ENCODE results near the gene SNRNP25.
A peak's percentile ranks its signal among the peaks of the same experiment; 100 is the strongest.

SNRNP25 gene

GRCh38 chr16:96935-97381 is 43.3 kb downstream of the SNRNP25 start:
- peaks cover 15% of the 10 kb centered on the region for H3K4me1 ChIP-seq (ENCODE audit: insufficient read depth, insufficient read length)
- no peaks in the 10 kb centered on the region for H3K9me3 ChIP-seq (ENCODE audit: insufficient read depth, low read length)
- TF ChIP-seq ZNF274 (IDR thresholded peaks at IDR 0.05; ENCODE audit: low read depth, low read length) (no peak), YY1 (IDR thresholded peaks at IDR 0.05; ENCODE audit: insufficient read depth, insufficient read length) (no peak), SUZ12 (IDR thresholded peaks at IDR 0.05; ENCODE audit: extremely low read depth, insufficient read depth, insufficient read length) (no peak)
- peaks cover 51% of the 10 kb centered on the region for H3K36me3 ChIP-seq (ENCODE audit: insufficient read depth, insufficient read length, low read length)
- H3K27me3 ChIP-seq (ENCODE audit: insufficient read depth, insufficient read length) = no peaks in the 10 kb centered on the region
- DNase-seq (ENCODE audit: low read depth, low spot score) = peak; percentile 79
- H3K9ac ChIP-seq (ENCODE audit: insufficient read length, low read depth) = no peak overlapping the region
- H3K4me3 ChIP-seq (ENCODE audit: insufficient read length, low read depth) = no peak overlapping the region

- Histone ChIP-seq H3K36me3 (ENCODE audit: insufficient read depth, insufficient read length, low read length) (peaks cover 50% of the 10 kb centered on the region), H3K4me3 (ENCODE audit: insufficient read length, low read depth) (no peak overlapping the region), H3K27me3 (ENCODE audit: insufficient read depth, insufficient read length) (no peaks in the 10 kb centered on the region), H3K9ac (ENCODE audit: insufficient read length, low read depth) (no peak overlapping the region), H3K9me3 (ENCODE audit: insufficient read depth, low read length) (no peaks in the 10 kb centered on the region), H3K4me1 (ENCODE audit: insufficient read depth, insufficient read length) (peaks cover 15% of the 10 kb centered on the region)
- TF ChIP-seq ZNF274 (IDR thresholded peaks at IDR 0.05; ENCODE audit: low read depth, low read length) (no peak), SUZ12 (IDR thresholded peaks at IDR 0.05; ENCODE audit: extremely low read depth, insufficient read depth, insufficient read length) (no peak), YY1 (IDR thresholded peaks at IDR 0.05; ENCODE audit: insufficient read depth, insufficient read length) (no peak)
- DNase-seq (ENCODE audit: low read depth, low spot score) = no peak
These were observed 44.2 kb downstream of the SNRNP25 start for GRCh38 chr16:97822-98221.

- Histone ChIP-seq H3K27me3 (ENCODE audit: insufficient read depth, insufficient read length) (no peaks in the 10 kb centered on the region), H3K4me1 (ENCODE audit: insufficient read depth, insufficient read length) (peaks cover 18% of the 10 kb centered on the region), H3K9ac (ENCODE audit: insufficient read length, low read depth) (no peak overlapping the region), H3K36me3 (ENCODE audit: insufficient read depth, insufficient read length, low read length) (peaks cover 53% of the 10 kb centered on the region), H3K9me3 (ENCODE audit: insufficient read depth, low read length) (no peaks in the 10 kb centered on the region), H3K4me3 (ENCODE audit: insufficient read length, low read depth) (no peak overlapping the region)
- no peak for TF ChIP-seq SUZ12 (IDR thresholded peaks at IDR 0.05; ENCODE audit: extremely low read depth, insufficient read depth, insufficient read length)
- TF ChIP-seq YY1 (IDR thresholded peaks at IDR 0.05; ENCODE audit: insufficient read depth, insufficient read length) = no peak
- TF ChIP-seq ZNF274 (IDR thresholded peaks at IDR 0.05; ENCODE audit: low read depth, low read length) = no peak
- no peak for DNase-seq (ENCODE audit: low read depth, low spot score)
These were observed 47.4 kb downstream of the SNRNP25 start for GRCh38 chr16:100989-101388.

- no peak overlapping the region for H3K4me3 ChIP-seq (ENCODE audit: insufficient read length, low read depth)
- no peak overlapping the region for H3K9ac ChIP-seq (ENCODE audit: insufficient read length, low read depth)
- DNase-seq (ENCODE audit: low read depth, low spot score) = no peak
- H3K27me3 ChIP-seq (ENCODE audit: insufficient read depth, insufficient read length) = no peaks in the 10 kb centered on the region
- H3K36me3 ChIP-seq (ENCODE audit: insufficient read depth, insufficient read length, low read length) = peaks cover 55% of the 10 kb centered on the region
- TF ChIP-seq SUZ12 (IDR thresholded peaks at IDR 0.05; ENCODE audit: extremely low read depth, insufficient read depth, insufficient read length) (no peak), YY1 (IDR thresholded peaks at IDR 0.05; ENCODE audit: insufficient read depth, insufficient read length) (no peak), ZNF274 (IDR thresholded peaks at IDR 0.05; ENCODE audit: low read depth, low read length) (no peak)
- no peaks in the 10 kb centered on the region for H3K9me3 ChIP-seq (ENCODE audit: insufficient read depth, low read length)
- H3K4me1 ChIP-seq (ENCODE audit: insufficient read depth, insufficient read length) = peaks cover 19% of the 10 kb centered on the region
These were observed 48.0 kb downstream of the SNRNP25 start for GRCh38 chr16:101586-101985.

GRCh38 chr16:102060-102855 is 48.6 kb downstream of the SNRNP25 start:
- Histone ChIP-seq H3K9ac (ENCODE audit: insufficient read length, low read depth) (no peak overlapping the region), H3K36me3 (ENCODE audit: insufficient read depth, insufficient read length, low read length) (peaks cover 58% of the 10 kb centered on the region), H3K4me3 (ENCODE audit: insufficient read length, low read depth) (no peak overlapping the region), H3K4me1 (ENCODE audit: insufficient read depth, insufficient read length) (peaks cover 22% of the 10 kb centered on the region), H3K9me3 (ENCODE audit: insufficient read depth, low read length) (no peaks in the 10 kb centered on the region), H3K27me3 (ENCODE audit: insufficient read depth, insufficient read length) (no peaks in the 10 kb centered on the region)
- no peak for DNase-seq (ENCODE audit: low read depth, low spot score)
- TF ChIP-seq ZNF274 (IDR thresholded peaks at IDR 0.05; ENCODE audit: low read depth, low read length) (no peak), YY1 (IDR thresholded peaks at IDR 0.05; ENCODE audit: insufficient read depth, insufficient read length) (no peak), SUZ12 (IDR thresholded peaks at IDR 0.05; ENCODE audit: extremely low read depth, insufficient read depth, insufficient read length) (no peak)

GRCh38 chr16:104355-104754 is 50.7 kb downstream of the SNRNP25 start:
- Histone ChIP-seq H3K36me3 (ENCODE audit: insufficient read depth, insufficient read length, low read length) (peaks cover 58% of the 10 kb centered on the region), H3K4me3 (ENCODE audit: insufficient read length, low read depth) (no peak overlapping the region), H3K27me3 (ENCODE audit: insufficient read depth, insufficient read length) (no peaks in the 10 kb centered on the region), H3K4me1 (ENCODE audit: insufficient read depth, insufficient read length) (peaks cover 13% of the 10 kb centered on the region), H3K9me3 (ENCODE audit: insufficient read depth, low read length) (no peaks in the 10 kb centered on the region), H3K9ac (ENCODE audit: insufficient read length, low read depth) (no peak overlapping the region)
- DNase-seq (ENCODE audit: low read depth, low spot score) = no peak
- TF ChIP-seq SUZ12 (IDR thresholded peaks at IDR 0.05; ENCODE audit: extremely low read depth, insufficient read depth, insufficient read length) (no peak), ZNF274 (IDR thresholded peaks at IDR 0.05; ENCODE audit: low read depth, low read length) (no peak), YY1 (IDR thresholded peaks at IDR 0.05; ENCODE audit: insufficient read depth, insufficient read length) (no peak)

- no peaks in the 10 kb centered on the region for H3K9me3 ChIP-seq (ENCODE audit: insufficient read depth, low read length)
These were observed 51.3 kb downstream of the SNRNP25 start for GRCh38 chr16:104928-105327.

More at GRCh38 chr16:104928-105327, 51.3 kb downstream of the SNRNP25 start:
- H3K36me3 ChIP-seq (ENCODE audit: insufficient read depth, insufficient read length, low read length) = peaks cover 63% of the 10 kb centered on the region
- no peak for DNase-seq (ENCODE audit: low read depth, low spot score)
- H3K4me3 ChIP-seq (ENCODE audit: insufficient read length, low read depth) = no peak overlapping the region
- TF ChIP-seq ZNF274 (IDR thresholded peaks at IDR 0.05; ENCODE audit: low read depth, low read length) (no peak), SUZ12 (IDR thresholded peaks at IDR 0.05; ENCODE audit: extremely low read depth, insufficient read depth, insufficient read length) (no peak), YY1 (IDR thresholded peaks at IDR 0.05; ENCODE audit: insufficient read depth, insufficient read length) (no peak)
- no peak overlapping the region for H3K9ac ChIP-seq (ENCODE audit: insufficient read length, low read depth)
- peaks cover 13% of the 10 kb centered on the region for H3K4me1 ChIP-seq (ENCODE audit: insufficient read depth, insufficient read length)
- no peaks in the 10 kb centered on the region for H3K27me3 ChIP-seq (ENCODE audit: insufficient read depth, insufficient read length)
